Skeletal muscle tissue (tissue), 4 donors: ENCODE results near the gene AFM. TPM values are rescaled to one million over a fixed set of nuclear protein-coding genes. Genes with fewer than 3 reads are reported as not detected.

Experiments used
- H3K27ac ChIP-seq: one replicate; pipeline ENCODE4 v1.7.0; 2013; ENCODE audit warnings: mild to moderate bottlenecking, low read depth, low read length, inconsistent platforms
- H3K27me3 ChIP-seq, 3 donors: one replicate each; pipeline ENCODE4 v1.7.0; 2013; ENCODE audit warnings: low read length in 3 of 3; ENCODE audit not compliant: control insufficient read depth in 3 of 3, insufficient read depth in 3 of 3
- H3K36me3 ChIP-seq, 3 donors: one replicate each; pipeline ENCODE4 v1.7.0; 2013; ENCODE audit warnings: low read length in 3 of 3; ENCODE audit not compliant: control insufficient read depth in 3 of 3, insufficient read depth in 3 of 3
- H3K4me1 ChIP-seq, 3 donors: one replicate each; pipeline ENCODE4 v1.7.0; 2013; ENCODE audit warnings: low read length in 3 of 3, mild to moderate bottlenecking in 3 of 3; ENCODE audit not compliant: control insufficient read depth in 3 of 3, insufficient read depth in 3 of 3
- H3K4me3 ChIP-seq, 3 donors: one replicate each; pipeline ENCODE4 v1.7.0; 2013; ENCODE audit warnings: low read length in 3 of 3
- H3K9ac ChIP-seq, 3 donors: one replicate each; pipeline ENCODE4 v1.7.0; 2013; ENCODE audit warnings: low read length in 3 of 3, mild to moderate bottlenecking in 3 of 3, moderate library complexity in 2 of 3, low read depth in 1 of 3
- H3K9me3 ChIP-seq, 3 donors: one replicate each; pipeline ENCODE4 v1.7.0; 2013; ENCODE audit warnings: low read length in 3 of 3; ENCODE audit not compliant: control insufficient read depth in 3 of 3
- total RNA-seq: library from RNA; depleted of rRNA; stranded (reverse); fragments of >200 nt; gene quantifications from one replicate; pipeline ENCODE4 v1.2.3, GENCODE V29; 2014
- donor health status: Osteomylitis.

The AFM gene
- total RNA-seq, 1 donor from 2014 or later: not detected

- no peak overlapping the region for H3K4me3 ChIP-seq
- no peaks in the 10 kb centered on the region for H3K36me3 ChIP-seq
- no peak overlapping the region for H3K27ac ChIP-seq
Measured at GRCh38 chr4:73438582-73439215, 42.8 kb upstream of the AFM start.

GRCh38 chr4:73439445-73439844 lies 42.1 kb upstream of the AFM start:
- H3K4me1 ChIP-seq: no peaks in the 10 kb centered on the region
- H3K27ac ChIP-seq: no peak overlapping the region
- no peak overlapping the region for H3K4me3 ChIP-seq
- H3K9me3 ChIP-seq: no peaks in the 10 kb centered on the region
- no peak overlapping the region for H3K9ac ChIP-seq
- peaks cover 0 to 3% (median 0%) of the 10 kb centered on the region in 3 donors for H3K27me3 ChIP-seq
- no peaks in the 10 kb centered on the region for H3K36me3 ChIP-seq

More at GRCh38 chr4:73438582-73439215, 42.8 kb upstream of the AFM start:
- H3K9ac ChIP-seq: no peak overlapping the region
- no peaks in the 10 kb centered on the region for H3K4me1 ChIP-seq
- H3K27me3 ChIP-seq: peaks cover 0 to 3% (median 0%) of the 10 kb centered on the region in 3 donors
- H3K9me3 ChIP-seq: no peaks in the 10 kb centered on the region

- Histone ChIP-seq H3K4me3 (no peak overlapping the region), H3K27me3 (peaks cover 0 to 3% (median 0%) of the 10 kb centered on the region in 3 donors), H3K27ac (no peak overlapping the region), H3K36me3 (no peaks in the 10 kb centered on the region), H3K4me1 (no peaks in the 10 kb centered on the region), H3K9ac (no peak overlapping the region), H3K9me3 (no peaks in the 10 kb centered on the region)
Measured at GRCh38 chr4:73439991-73440390, 41.6 kb upstream of the AFM start.

- Histone ChIP-seq H3K27me3 (peaks cover 0 to 3% (median 0%) of the 10 kb centered on the region in 3 donors), H3K4me1 (no peaks in the 10 kb centered on the region), H3K4me3 (no peak overlapping the region), H3K9ac (no peak overlapping the region), H3K27ac (no peak overlapping the region), H3K9me3 (no peaks in the 10 kb centered on the region), H3K36me3 (no peaks in the 10 kb centered on the region)
Measured at GRCh38 chr4:73440653-73441052, 40.9 kb upstream of the AFM start.

GRCh38 chr4:73442275-73442674 lies 39.3 kb upstream of the AFM start:
- H3K36me3 ChIP-seq: no peaks in the 10 kb centered on the region
- H3K4me3 ChIP-seq: no peak overlapping the region

GRCh38 chr4:73443224-73443623 lies 38.3 kb upstream of the AFM start:
- no peaks in the 10 kb centered on the region for H3K9me3 ChIP-seq
- H3K9ac ChIP-seq: no peak overlapping the region
- no peaks in the 10 kb centered on the region for H3K36me3 ChIP-seq
- no peaks in the 10 kb centered on the region for H3K27me3 ChIP-seq
- no peak overlapping the region for H3K4me3 ChIP-seq
- H3K4me1 ChIP-seq: no peaks in the 10 kb centered on the region
- H3K27ac ChIP-seq: no peak overlapping the region

More at GRCh38 chr4:73442275-73442674, 39.3 kb upstream of the AFM start:
- Histone ChIP-seq H3K27ac (no peak overlapping the region), H3K4me1 (no peaks in the 10 kb centered on the region), H3K9ac (no peak overlapping the region), H3K9me3 (no peaks in the 10 kb centered on the region), H3K27me3 (no peaks in the 10 kb centered on the region)

GRCh38 chr4:73445383-73446335 lies 35.9 kb upstream of the AFM start:
- no peaks in the 10 kb centered on the region for H3K27me3 ChIP-seq
- no peak overlapping the region for H3K4me3 ChIP-seq
- no peaks in the 10 kb centered on the region for H3K4me1 ChIP-seq
- H3K36me3 ChIP-seq: no peaks in the 10 kb centered on the region
- no peak overlapping the region for H3K27ac ChIP-seq
- no peaks in the 10 kb centered on the region for H3K9me3 ChIP-seq
- H3K9ac ChIP-seq: no peak overlapping the region

- Histone ChIP-seq H3K4me1 (no peaks in the 10 kb centered on the region), H3K9ac (no peak overlapping the region), H3K4me3 (no peak overlapping the region), H3K27me3 (no peaks in the 10 kb centered on the region), H3K9me3 (no peaks in the 10 kb centered on the region), H3K36me3 (no peaks in the 10 kb centered on the region), H3K27ac (no peak overlapping the region)
Measured at GRCh38 chr4:73446336-73446938, 35.1 kb upstream of the AFM start.

GRCh38 chr4:73447671-73448070 lies 33.9 kb upstream of the AFM start:
- Histone ChIP-seq H3K27ac (no peak overlapping the region), H3K4me1 (no peaks in the 10 kb centered on the region), H3K9me3 (no peaks in the 10 kb centered on the region), H3K9ac (no peak overlapping the region), H3K4me3 (no peak overlapping the region), H3K27me3 (no peaks in the 10 kb centered on the region), H3K36me3 (no peaks in the 10 kb centered on the region)
